ENCODE data around the gene ERCC1.

DNA sequence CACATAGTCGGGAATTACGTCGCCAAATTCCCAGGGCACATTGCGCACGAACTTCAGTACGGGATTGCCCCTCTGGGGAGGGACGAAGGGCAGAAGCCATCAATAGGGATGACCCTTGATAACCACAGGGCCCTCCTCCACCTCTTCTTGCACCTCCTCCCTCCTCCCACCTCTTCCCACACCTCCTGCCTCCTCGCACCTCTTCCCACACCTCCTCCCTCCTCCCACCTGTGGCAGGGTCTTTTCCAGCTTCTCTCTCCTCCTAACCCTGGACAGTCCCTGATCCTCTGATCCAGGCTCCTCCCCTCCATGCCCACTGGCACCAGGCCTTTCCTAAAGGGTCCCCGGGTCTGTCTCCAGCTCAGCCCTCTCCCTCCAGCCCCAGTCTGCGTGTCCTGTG is 3.4 kb downstream of the ERCC1 start:
- TF ChIP-seq, protein P1, sequence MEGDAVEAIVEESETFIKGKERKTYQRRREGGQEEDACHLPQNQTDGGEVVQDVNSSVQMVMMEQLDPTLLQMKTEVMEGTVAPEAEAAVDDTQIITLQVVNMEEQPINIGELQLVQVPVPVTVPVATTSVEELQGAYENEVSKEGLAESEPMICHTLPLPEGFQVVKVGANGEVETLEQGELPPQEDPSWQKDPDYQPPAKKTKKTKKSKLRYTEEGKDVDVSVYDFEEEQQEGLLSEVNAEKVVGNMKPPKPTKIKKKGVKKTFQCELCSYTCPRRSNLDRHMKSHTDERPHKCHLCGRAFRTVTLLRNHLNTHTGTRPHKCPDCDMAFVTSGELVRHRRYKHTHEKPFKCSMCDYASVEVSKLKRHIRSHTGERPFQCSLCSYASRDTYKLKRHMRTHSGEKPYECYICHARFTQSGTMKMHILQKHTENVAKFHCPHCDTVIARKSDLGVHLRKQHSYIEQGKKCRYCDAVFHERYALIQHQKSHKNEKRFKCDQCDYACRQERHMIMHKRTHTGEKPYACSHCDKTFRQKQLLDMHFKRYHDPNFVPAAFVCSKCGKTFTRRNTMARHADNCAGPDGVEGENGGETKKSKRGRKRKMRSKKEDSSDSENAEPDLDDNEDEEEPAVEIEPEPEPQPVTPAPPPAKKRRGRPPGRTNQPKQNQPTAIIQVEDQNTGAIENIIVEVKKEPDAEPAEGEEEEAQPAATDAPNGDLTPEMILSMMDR (IDR thresholded peaks at IDR 0.05): no peak
- no peak for TF ChIP-seq POLR2AphosphoS5 (IDR thresholded peaks at IDR 0.05)
- TF ChIP-seq POLR2A (IDR thresholded peaks at IDR 0.05): no peak
